ENCODE data around the gene SLC46A3. TPM values are rescaled to one million over a fixed set of nuclear protein-coding genes. Genes with fewer than 3 reads are reported as not detected.

The SLC46A3 gene
- total and polyA plus RNA-seq, 2 experiments from 2014 or later, result 0.16 to 0.28 TPM

DNA sequence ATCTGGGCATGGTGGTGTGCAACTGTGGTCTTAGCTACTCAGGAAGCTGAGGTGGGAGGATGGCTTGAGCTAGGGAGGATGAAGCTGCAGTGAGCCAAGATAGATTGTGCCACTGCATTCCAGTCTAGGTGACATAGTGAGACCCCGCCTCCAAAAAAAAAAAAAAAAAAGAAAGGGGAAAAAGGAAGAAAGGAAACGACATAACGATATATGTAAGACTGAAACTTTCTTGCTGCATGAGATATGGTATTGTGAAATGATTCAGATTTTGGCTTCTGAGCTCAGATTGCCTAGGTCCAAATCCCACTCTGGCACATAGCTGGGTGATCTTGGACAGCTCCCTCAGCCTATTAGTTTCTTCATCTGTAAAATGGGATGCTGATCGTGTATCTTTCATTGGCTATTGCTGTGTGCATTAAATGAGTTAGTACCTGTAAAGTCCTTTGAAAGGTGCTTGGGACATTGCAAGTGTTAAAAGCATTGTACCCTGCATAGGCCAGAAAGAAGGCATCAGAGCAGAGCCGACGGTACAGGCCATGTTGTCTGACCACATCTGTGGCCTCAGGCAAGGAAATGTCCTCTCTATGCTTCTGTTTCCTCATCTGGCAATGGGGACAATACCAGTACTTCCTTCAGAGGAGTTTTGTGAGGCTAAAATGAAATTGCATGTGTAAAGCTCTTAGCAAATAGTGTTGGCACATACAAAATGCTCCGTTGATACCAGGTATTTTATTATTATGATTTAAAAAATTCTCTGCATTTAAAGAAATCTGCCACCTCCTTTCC lies 32.6 kb upstream of the SLC46A3 start:
- peaks cover 15% of the 10 kb centered on the region for H3K27me3 Mint-ChIP-seq (ENCODE audit: insufficient read depth, low read depth, poor library complexity)
- DNase-seq (ENCODE audit: low spot score), result peak; percentile 24
- Histone ChIP-seq H3K4me2 (no peak overlapping the region), H3K4me3 (no peak overlapping the region), H3F3A (replicated peaks; ENCODE audit: low read depth) (no peaks in the 10 kb centered on the region), H3K79me2 (replicated peaks; ENCODE audit: insufficient read depth) (no peaks in the 10 kb centered on the region), H4K20me1 (replicated peaks; ENCODE audit: insufficient read depth) (no peaks in the 10 kb centered on the region), H3K4me1 (ENCODE audit: insufficient read depth) (peaks cover 14% of the 10 kb centered on the region), H3K9me2 (ENCODE audit: insufficient read depth) (0 out of 2 replicates have a peak, but pooled peaks cover 5% of the 10 kb centered on the region), H2AFZ (no peak overlapping the region), H3K27ac (ENCODE audit: low read depth) (no peak overlapping the region), H3K27me3 (ENCODE audit: insufficient read depth) (no peaks in the 10 kb centered on the region), H3K36me3 (ENCODE audit: insufficient read depth) (no peaks in the 10 kb centered on the region; the same call in 1 of the 2 replicates)
- TF ChIP-seq, protein P1, sequence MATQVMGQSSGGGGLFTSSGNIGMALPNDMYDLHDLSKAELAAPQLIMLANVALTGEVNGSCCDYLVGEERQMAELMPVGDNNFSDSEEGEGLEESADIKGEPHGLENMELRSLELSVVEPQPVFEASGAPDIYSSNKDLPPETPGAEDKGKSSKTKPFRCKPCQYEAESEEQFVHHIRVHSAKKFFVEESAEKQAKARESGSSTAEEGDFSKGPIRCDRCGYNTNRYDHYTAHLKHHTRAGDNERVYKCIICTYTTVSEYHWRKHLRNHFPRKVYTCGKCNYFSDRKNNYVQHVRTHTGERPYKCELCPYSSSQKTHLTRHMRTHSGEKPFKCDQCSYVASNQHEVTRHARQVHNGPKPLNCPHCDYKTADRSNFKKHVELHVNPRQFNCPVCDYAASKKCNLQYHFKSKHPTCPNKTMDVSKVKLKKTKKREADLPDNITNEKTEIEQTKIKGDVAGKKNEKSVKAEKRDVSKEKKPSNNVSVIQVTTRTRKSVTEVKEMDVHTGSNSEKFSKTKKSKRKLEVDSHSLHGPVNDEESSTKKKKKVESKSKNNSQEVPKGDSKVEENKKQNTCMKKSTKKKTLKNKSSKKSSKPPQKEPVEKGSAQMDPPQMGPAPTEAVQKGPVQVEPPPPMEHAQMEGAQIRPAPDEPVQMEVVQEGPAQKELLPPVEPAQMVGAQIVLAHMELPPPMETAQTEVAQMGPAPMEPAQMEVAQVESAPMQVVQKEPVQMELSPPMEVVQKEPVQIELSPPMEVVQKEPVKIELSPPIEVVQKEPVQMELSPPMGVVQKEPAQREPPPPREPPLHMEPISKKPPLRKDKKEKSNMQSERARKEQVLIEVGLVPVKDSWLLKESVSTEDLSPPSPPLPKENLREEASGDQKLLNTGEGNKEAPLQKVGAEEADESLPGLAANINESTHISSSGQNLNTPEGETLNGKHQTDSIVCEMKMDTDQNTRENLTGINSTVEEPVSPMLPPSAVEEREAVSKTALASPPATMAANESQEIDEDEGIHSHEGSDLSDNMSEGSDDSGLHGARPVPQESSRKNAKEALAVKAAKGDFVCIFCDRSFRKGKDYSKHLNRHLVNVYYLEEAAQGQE (IDR thresholded peaks at IDR 0.05; ENCODE audit: unreplicated experiment), result peak; percentile 11
- TF ChIP-seq ZNF331 (CRISPR knock-in tag; IDR thresholded peaks at IDR 0.05; ENCODE audit: low read depth) (no peak), CREB1 (CRISPR knock-in tag; IDR thresholded peaks at IDR 0.05; ENCODE audit: low read depth) (no peak)
- TF ChIP-seq, protein P2, sequence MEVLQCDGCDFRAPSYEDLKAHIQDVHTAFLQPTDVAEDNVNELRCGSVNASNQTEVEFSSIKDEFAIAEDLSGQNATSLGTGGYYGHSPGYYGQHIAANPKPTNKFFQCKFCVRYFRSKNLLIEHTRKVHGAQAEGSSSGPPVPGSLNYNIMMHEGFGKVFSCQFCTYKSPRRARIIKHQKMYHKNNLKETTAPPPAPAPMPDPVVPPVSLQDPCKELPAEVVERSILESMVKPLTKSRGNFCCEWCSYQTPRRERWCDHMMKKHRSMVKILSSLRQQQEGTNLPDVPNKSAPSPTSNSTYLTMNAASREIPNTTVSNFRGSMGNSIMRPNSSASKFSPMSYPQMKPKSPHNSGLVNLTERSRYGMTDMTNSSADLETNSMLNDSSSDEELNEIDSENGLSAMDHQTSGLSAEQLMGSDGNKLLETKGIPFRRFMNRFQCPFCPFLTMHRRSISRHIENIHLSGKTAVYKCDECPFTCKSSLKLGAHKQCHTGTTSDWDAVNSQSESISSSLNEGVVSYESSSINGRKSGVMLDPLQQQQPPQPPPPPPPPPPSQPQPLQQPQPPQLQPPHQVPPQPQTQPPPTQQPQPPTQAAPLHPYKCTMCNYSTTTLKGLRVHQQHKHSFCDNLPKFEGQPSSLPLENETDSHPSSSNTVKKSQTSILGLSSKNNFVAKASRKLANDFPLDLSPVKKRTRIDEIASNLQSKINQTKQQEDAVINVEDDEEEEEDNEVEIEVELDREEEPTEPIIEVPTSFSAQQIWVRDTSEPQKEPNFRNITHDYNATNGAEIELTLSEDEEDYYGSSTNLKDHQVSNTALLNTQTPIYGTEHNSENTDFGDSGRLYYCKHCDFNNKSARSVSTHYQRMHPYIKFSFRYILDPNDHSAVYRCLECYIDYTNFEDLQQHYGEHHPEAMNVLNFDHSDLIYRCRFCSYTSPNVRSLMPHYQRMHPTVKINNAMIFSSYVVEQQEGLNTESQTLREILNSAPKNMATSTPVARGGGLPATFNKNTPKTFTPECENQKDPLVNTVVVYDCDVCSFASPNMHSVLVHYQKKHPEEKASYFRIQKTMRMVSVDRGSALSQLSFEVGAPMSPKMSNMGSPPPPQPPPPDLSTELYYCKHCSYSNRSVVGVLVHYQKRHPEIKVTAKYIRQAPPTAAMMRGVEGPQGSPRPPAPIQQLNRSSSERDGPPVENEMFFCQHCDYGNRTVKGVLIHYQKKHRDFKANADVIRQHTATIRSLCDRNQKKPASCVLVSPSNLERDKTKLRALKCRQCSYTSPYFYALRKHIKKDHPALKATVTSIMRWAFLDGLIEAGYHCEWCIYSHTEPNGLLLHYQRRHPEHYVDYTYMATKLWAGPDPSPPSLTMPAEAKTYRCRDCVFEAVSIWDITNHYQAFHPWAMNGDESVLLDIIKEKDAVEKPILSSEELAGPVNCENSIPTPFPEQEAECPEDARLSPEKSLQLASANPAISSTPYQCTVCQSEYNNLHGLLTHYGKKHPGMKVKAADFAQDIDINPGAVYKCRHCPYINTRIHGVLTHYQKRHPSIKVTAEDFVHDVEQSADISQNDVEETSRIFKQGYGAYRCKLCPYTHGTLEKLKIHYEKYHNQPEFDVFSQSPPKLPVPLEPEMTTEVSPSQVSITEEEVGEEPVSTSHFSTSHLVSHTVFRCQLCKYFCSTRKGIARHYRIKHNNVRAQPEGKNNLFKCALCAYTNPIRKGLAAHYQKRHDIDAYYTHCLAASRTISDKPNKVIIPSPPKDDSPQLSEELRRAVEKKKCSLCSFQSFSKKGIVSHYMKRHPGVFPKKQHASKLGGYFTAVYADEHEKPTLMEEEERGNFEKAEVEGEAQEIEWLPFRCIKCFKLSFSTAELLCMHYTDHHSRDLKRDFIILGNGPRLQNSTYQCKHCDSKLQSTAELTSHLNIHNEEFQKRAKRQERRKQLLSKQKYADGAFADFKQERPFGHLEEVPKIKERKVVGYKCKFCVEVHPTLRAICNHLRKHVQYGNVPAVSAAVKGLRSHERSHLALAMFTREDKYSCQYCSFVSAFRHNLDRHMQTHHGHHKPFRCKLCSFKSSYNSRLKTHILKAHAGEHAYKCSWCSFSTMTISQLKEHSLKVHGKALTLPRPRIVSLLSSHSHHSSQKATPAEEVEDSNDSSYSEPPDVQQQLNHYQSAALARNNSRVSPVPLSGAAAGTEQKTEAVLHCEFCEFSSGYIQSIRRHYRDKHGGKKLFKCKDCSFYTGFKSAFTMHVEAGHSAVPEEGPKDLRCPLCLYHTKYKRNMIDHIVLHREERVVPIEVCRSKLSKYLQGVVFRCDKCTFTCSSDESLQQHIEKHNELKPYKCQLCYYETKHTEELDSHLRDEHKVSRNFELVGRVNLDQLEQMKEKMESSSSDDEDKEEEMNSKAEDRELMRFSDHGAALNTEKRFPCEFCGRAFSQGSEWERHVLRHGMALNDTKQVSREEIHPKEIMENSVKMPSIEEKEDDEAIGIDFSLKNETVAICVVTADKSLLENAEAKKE (CRISPR knock-in tag; IDR thresholded peaks at IDR 0.05), result no peak
- peak overlapping the region; percentile 15; the same call in 1 of the 2 replicates for H3K27ac Mint-ChIP-seq
- peaks cover 10% of the 10 kb centered on the region; the same call in 2 of the 3 replicates for H3K36me3 Mint-ChIP-seq (ENCODE audit: low read depth)
- H3K4me3 Mint-ChIP-seq, result no peak overlapping the region
- peaks cover 35% of the 10 kb centered on the region for H3K4me1 Mint-ChIP-seq
- ATAC-seq, result no peak
- H3K9me3 Mint-ChIP-seq, result peaks cover 3% of the 10 kb centered on the region

All from GM23338 (cell line).